EL (cell line): ENCODE results near the gene MRPL39.

Experiments used
- DNase-seq: peaks from one replicate; pipeline ENCODE4 v3.0.0-alpha.2; 2016

Gene MRPL39

GRCh38 chr21:25566645-25567044 is 40.6 kb downstream of the MRPL39 start:
- DNase-seq: no peak

GRCh38 chr21:25565272-25566211 is 41.7 kb downstream of the MRPL39 start:
- DNase-seq: no peak

- no peak for DNase-seq
These were observed 42.8 kb downstream of the MRPL39 start for GRCh38 chr21:25564349-25564948.

GRCh38 chr21:25563361-25564116 is 43.7 kb downstream of the MRPL39 start:
- peak; percentile 26 for DNase-seq

GRCh38 chr21:25562660-25563059 is 44.6 kb downstream of the MRPL39 start:
- no peak for DNase-seq

GRCh38 chr21:25561668-25562641 is 45.3 kb downstream of the MRPL39 start:
- peak; percentile 87 for DNase-seq

- DNase-seq: no peak
These were observed 46.4 kb downstream of the MRPL39 start for GRCh38 chr21:25560891-25561290.

- peak; percentile 26 for DNase-seq
These were observed 47.0 kb downstream of the MRPL39 start for GRCh38 chr21:25560271-25560685.

GRCh38 chr21:25559746-25560145 is 47.5 kb downstream of the MRPL39 start:
- DNase-seq: no peak

GRCh38 chr21:25558123-25558522 is 49.2 kb downstream of the MRPL39 start:
- DNase-seq: no peak

GRCh38 chr21:25557180-25557579 is 50.1 kb downstream of the MRPL39 start:
- peak; percentile 45 for DNase-seq

GRCh38 chr21:25556091-25556490 is 51.2 kb downstream of the MRPL39 start:
- DNase-seq: peak; percentile 33

- no peak for DNase-seq
These were observed 51.8 kb downstream of the MRPL39 start for GRCh38 chr21:25555492-25555891.

- no peak for DNase-seq
These were observed 54.4 kb downstream of the MRPL39 start for GRCh38 chr21:25552856-25553255.

- no peak for DNase-seq
These were observed 55.7 kb downstream of the MRPL39 start for GRCh38 chr21:25551569-25551968.

GRCh38 chr21:25550352-25551120 is 56.7 kb downstream of the MRPL39 start:
- DNase-seq: no peak

GRCh38 chr21:25541042-25541441 is 66.2 kb downstream of the MRPL39 start:
- DNase-seq: no peak

- DNase-seq: no peak
These were observed 67.7 kb downstream of the MRPL39 start for GRCh38 chr21:25539606-25540005.

GRCh38 chr21:25537174-25537573 is 70.1 kb downstream of the MRPL39 start:
- no peak for DNase-seq

GRCh38 chr21:25536752-25537151 is 70.5 kb downstream of the MRPL39 start:
- no peak for DNase-seq

GRCh38 chr21:25535849-25536248 is 71.4 kb downstream of the MRPL39 start:
- DNase-seq: no peak
